Ishikawa (cell line): ENCODE results near the gene CNTN4.

Experiments
- CEBPB ChIP-seq: IDR thresholded peaks from 2 replicates; pipeline ENCODE4 v1.6.1; 2012
- CREB1 ChIP-seq: IDR thresholded peaks from 2 replicates; pipeline ENCODE4 v1.6.1; 2012; ENCODE audit warnings: low read depth
- EGR1 ChIP-seq: IDR thresholded peaks from 2 replicates; pipeline ENCODE4 v1.6.1; 2012
- EP300 ChIP-seq: IDR thresholded peaks from 2 replicates; pipeline ENCODE4 v1.6.1; 2012; ENCODE audit warnings: borderline replicate concordance
- FOXM1 ChIP-seq: IDR thresholded peaks from 2 replicates; pipeline ENCODE4 v1.6.1; 2012; ENCODE audit warnings: low read depth, borderline replicate concordance
- MAX ChIP-seq: IDR thresholded peaks from 2 replicates; pipeline ENCODE4 v1.6.1; 2012
- NFIC ChIP-seq: IDR thresholded peaks from 2 replicates; pipeline ENCODE4 v1.6.1; 2012
- RAD21 ChIP-seq: IDR thresholded peaks from 2 replicates; pipeline ENCODE4 v1.6.1; 2012; ENCODE audit warnings: low read depth
- REST ChIP-seq: IDR thresholded peaks from 2 replicates; pipeline ENCODE4 v1.6.1; 2012; ENCODE audit warnings: low read depth, mild to moderate bottlenecking
- TAF1 ChIP-seq: IDR thresholded peaks from 2 replicates; pipeline ENCODE4 v1.6.1; 2012; ENCODE audit warnings: low read depth, mild to moderate bottlenecking
- TCF12 ChIP-seq: IDR thresholded peaks from 2 replicates; pipeline ENCODE4 v1.6.1; 2012; ENCODE audit warnings: low read depth
- TEAD4 ChIP-seq: IDR thresholded peaks from 2 replicates; pipeline ENCODE4 v1.6.1; 2012
- USF1 ChIP-seq: IDR thresholded peaks from 2 replicates; pipeline ENCODE4 v1.6.1; 2012
- YY1 ChIP-seq: IDR thresholded peaks from 2 replicates; pipeline ENCODE4 v1.6.1; 2012; ENCODE audit warnings: low read depth
- ZBTB7A ChIP-seq: IDR thresholded peaks from 2 replicates; pipeline ENCODE4 v1.6.1; 2012; ENCODE audit warnings: low read depth

The CNTN4 gene

GRCh38 chr3:2880218-2880756 is 781.6 kb downstream of the CNTN4 start:
- TF ChIP-seq REST = no peak
- TF ChIP-seq RAD21 = no peak
- TF ChIP-seq CREB1 = no peak
- TF ChIP-seq CEBPB = no peak
- TF ChIP-seq TAF1 = no peak
- no peak for TF ChIP-seq MAX
- TF ChIP-seq EGR1 = no peak
- no peak for TF ChIP-seq ZBTB7A
- no peak for TF ChIP-seq EP300
- TF ChIP-seq USF1 = no peak
- no peak for TF ChIP-seq TEAD4
- TF ChIP-seq TCF12 = no peak
- TF ChIP-seq NFIC = no peak
- no peak for TF ChIP-seq FOXM1
- TF ChIP-seq YY1 = no peak

GRCh38 chr3:2883283-2883682 is 784.6 kb downstream of the CNTN4 start:
- TF ChIP-seq FOXM1 (no peak), NFIC (no peak), YY1 (no peak), TCF12 (no peak), TEAD4 (no peak), REST (no peak), TAF1 (no peak), USF1 (no peak), RAD21 (no peak), CREB1 (no peak), ZBTB7A (no peak), EP300 (no peak)

- TF ChIP-seq NFIC = no peak
- no peak for TF ChIP-seq USF1
- no peak for TF ChIP-seq EGR1
- no peak for TF ChIP-seq ZBTB7A
- no peak for TF ChIP-seq YY1
- TF ChIP-seq REST = no peak
- TF ChIP-seq FOXM1 = no peak
- TF ChIP-seq CREB1 = no peak
- no peak for TF ChIP-seq TCF12
- TF ChIP-seq CEBPB = no peak
- no peak for TF ChIP-seq EP300
- TF ChIP-seq MAX = no peak
Observed at GRCh38 chr3:2888592-2888991, 789.9 kb downstream of the CNTN4 start.

- TF ChIP-seq EP300 = no peak
- no peak for TF ChIP-seq CREB1
- no peak for TF ChIP-seq MAX
- TF ChIP-seq TEAD4 = no peak
- no peak for TF ChIP-seq TCF12
- no peak for TF ChIP-seq NFIC
- no peak for TF ChIP-seq YY1
- TF ChIP-seq TAF1 = no peak
- TF ChIP-seq USF1 = no peak
- no peak for TF ChIP-seq CEBPB
- no peak for TF ChIP-seq EGR1
- TF ChIP-seq RAD21 = no peak
- TF ChIP-seq FOXM1 = no peak
Observed at GRCh38 chr3:2889736-2890135, 791.1 kb downstream of the CNTN4 start.
